Parathyroid adenoma (tissue), 2 donors: ENCODE results near the gene SPTLC2.

ENCODE experiments used
- H2AFZ ChIP-seq: fragments of 300-600 bp; sonication (generic); one replicate; pipeline ENCODE4 v1.7.0; 2017; ENCODE audit warnings: antibody characterized with exemption, mild to moderate bottlenecking
- H3K27ac ChIP-seq: fragments of 300-600 bp; sonication (generic); one replicate; pipeline ENCODE4 v1.7.0; 2017
- H3K27me3 ChIP-seq: fragments of 300-600 bp; sonication (generic); one replicate; pipeline ENCODE4 v1.7.0; 2017; ENCODE audit warnings: low read length; ENCODE audit not compliant: control insufficient read depth, insufficient read depth
- H3K36me3 ChIP-seq: fragments of 300-600 bp; sonication (generic); one replicate; pipeline ENCODE4 v1.7.0; 2017; ENCODE audit warnings: low read length; ENCODE audit not compliant: control insufficient read depth, insufficient read depth
- H3K4me1 ChIP-seq: fragments of 300-600 bp; sonication (generic); one replicate; pipeline ENCODE4 v1.7.0; 2017; ENCODE audit warnings: control low read depth
- H3K4me2 ChIP-seq: fragments of 300-600 bp; sonication (generic); one replicate; pipeline ENCODE4 v1.7.0; 2017; ENCODE audit warnings: low read length
- H3K4me3 ChIP-seq: fragments of 300-600 bp; sonication (generic); one replicate; pipeline ENCODE4 v1.7.0; 2017; ENCODE audit warnings: low read depth, low read length
- H3K79me2 ChIP-seq: fragments of 300-600 bp; sonication (generic); one replicate; pipeline ENCODE4 v1.7.0; 2017; ENCODE audit warnings: control low read depth
- H3K9ac ChIP-seq: fragments of 300-600 bp; sonication (generic); one replicate; pipeline ENCODE4 v1.7.0; 2017; ENCODE audit warnings: mild to moderate bottlenecking
- H3K9me3 ChIP-seq: fragments of 300-600 bp; sonication (generic); one replicate; pipeline ENCODE4 v1.7.0; 2017; ENCODE audit warnings: low read length; ENCODE audit not compliant: control insufficient read depth
- TF ChIP-seq, protein P1 (sequence below): fragments of 300-600 bp; sonication (generic); IDR thresholded peaks from one replicate; pipeline ENCODE4 v1.7.0; 2017; ENCODE audit warnings: antibody characterized with exemption, mild to moderate bottlenecking
- donor health status: primary hyperparathyroidism.

Gene SPTLC2

DNA sequence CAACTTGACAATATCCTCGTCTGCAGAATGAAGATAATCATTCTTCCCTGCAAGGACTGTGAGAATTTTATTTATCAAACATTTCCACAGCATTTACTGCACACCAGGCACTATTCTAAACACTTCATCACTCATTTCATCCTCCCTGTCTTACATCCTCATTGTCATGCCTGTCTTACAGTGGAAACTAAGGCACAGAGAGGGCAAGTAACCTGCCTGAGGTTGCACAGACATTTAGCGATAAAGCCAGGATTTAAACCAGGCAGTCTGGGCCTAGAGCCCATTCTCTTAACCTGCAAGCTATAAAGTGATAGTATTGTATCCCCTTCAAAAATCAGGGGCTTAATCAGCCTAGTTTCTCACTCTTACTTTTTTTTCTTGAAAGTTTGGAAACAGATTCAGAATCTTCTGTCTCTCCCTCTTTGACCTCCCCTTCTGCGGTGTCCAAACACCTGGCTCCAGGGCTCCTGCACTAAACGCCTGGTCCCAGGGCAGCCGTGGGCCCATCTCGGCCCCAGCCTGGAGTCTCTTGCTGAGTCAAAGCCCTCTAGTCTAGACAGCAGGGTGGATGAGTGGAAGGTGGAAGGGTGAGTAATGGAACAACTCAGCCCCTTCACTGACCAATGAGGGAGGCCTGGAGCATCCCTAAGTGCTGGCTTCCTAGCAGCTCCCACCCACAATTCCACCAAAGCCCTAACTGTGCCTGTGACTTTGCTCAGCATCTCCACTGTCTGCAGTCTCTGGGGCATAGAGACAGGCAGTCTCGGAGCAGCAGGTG, 130.3 kb downstream of the SPTLC2 start:
- Histone ChIP-seq H3K4me1 (no peaks in the 10 kb centered on the region), H3K9ac (no peak overlapping the region), H3K4me2 (no peak overlapping the region), H3K27ac (no peak overlapping the region), H2AFZ (no peak overlapping the region), H3K4me3 (no peak overlapping the region), H3K79me2 (no peaks in the 10 kb centered on the region), H3K9me3 (no peaks in the 10 kb centered on the region), H3K36me3 (no peaks in the 10 kb centered on the region), H3K27me3 (no peaks in the 10 kb centered on the region)
- TF ChIP-seq, protein P1, sequence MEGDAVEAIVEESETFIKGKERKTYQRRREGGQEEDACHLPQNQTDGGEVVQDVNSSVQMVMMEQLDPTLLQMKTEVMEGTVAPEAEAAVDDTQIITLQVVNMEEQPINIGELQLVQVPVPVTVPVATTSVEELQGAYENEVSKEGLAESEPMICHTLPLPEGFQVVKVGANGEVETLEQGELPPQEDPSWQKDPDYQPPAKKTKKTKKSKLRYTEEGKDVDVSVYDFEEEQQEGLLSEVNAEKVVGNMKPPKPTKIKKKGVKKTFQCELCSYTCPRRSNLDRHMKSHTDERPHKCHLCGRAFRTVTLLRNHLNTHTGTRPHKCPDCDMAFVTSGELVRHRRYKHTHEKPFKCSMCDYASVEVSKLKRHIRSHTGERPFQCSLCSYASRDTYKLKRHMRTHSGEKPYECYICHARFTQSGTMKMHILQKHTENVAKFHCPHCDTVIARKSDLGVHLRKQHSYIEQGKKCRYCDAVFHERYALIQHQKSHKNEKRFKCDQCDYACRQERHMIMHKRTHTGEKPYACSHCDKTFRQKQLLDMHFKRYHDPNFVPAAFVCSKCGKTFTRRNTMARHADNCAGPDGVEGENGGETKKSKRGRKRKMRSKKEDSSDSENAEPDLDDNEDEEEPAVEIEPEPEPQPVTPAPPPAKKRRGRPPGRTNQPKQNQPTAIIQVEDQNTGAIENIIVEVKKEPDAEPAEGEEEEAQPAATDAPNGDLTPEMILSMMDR, result no peak

DNA sequence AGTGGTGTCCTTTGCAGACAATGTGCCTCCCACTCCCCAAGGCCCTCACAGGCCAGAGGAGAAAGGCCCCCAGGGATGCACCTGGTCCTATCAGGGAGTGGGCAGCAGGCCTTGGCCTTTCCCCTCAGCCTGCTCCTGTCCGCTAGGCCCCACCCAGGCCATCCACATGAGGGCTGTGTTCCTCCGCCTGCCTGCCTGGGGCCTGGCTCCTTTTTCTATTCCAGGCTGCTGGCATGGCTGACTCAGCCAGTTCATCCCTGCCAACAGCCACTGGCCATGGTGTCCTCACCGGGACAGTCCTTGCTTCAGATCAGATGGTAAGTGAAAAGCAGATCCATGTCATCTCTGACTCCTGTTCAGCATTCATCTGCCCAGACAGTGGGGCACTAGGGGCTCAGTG, 131.2 kb downstream of the SPTLC2 start:
- TF ChIP-seq, protein P1, result no peak
- H3K4me3 ChIP-seq, result no peak overlapping the region
- no peaks in the 10 kb centered on the region for H3K79me2 ChIP-seq
- H3K9ac ChIP-seq, result no peak overlapping the region
- no peaks in the 10 kb centered on the region for H3K36me3 ChIP-seq
- H2AFZ ChIP-seq, result no peak overlapping the region
- H3K27ac ChIP-seq, result no peak overlapping the region
- H3K27me3 ChIP-seq, result no peaks in the 10 kb centered on the region
- H3K4me1 ChIP-seq, result no peaks in the 10 kb centered on the region
- no peak overlapping the region for H3K4me2 ChIP-seq
- H3K9me3 ChIP-seq, result no peaks in the 10 kb centered on the region

DNA sequence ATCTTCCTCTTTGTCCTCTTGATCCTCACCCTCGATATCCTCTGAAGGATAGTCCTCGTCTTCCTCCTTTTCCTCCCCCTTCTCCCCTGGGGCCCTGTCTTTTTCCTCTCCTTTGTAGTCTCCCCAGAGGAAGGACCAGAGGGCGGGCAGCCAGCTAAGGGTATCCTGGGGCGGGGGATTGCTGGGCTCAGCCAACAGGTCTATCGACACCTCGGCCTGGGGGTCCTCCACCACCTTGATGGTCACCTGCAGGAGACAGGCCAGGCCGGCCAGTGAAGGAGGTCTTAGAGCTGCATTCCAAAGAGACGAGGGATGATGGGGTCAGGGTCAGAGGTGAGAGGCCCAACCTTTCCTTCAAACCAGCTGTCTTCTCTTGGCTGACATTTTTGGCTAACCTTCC, 134.0 kb downstream of the SPTLC2 start:
- H3K4me1 ChIP-seq, result no peaks in the 10 kb centered on the region
- no peaks in the 10 kb centered on the region for H3K27me3 ChIP-seq
- no peak overlapping the region for H3K27ac ChIP-seq
- H3K4me2 ChIP-seq, result no peak overlapping the region
- no peaks in the 10 kb centered on the region for H3K36me3 ChIP-seq
- H3K4me3 ChIP-seq, result no peak overlapping the region
- H3K9me3 ChIP-seq, result no peaks in the 10 kb centered on the region
- H3K9ac ChIP-seq, result no peak overlapping the region
- no peaks in the 10 kb centered on the region for H3K79me2 ChIP-seq
- no peak overlapping the region for H2AFZ ChIP-seq
- TF ChIP-seq, protein P1, result no peak

DNA sequence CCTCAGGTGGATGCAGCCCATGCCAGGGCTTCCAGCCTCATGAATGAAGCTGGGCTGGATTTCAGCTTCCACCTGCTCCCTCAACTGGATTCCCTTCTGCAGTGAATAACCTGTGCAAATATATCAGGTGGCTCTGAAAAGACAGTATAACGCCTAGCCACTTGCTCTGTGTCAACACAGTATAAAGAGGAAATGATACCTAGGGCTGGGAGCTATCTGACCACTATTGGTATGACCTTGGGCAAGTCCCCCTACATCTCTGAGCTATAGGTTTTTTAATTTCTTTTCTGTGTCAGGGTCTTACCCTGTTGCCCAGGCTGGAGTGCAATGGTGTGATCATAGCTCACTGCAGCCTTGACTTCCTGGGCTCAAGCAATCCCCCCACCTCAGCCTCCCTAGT, 137.6 kb downstream of the SPTLC2 start:
- Histone ChIP-seq H3K27me3 (no peaks in the 10 kb centered on the region), H3K4me3 (no peak overlapping the region), H3K9ac (no peak overlapping the region), H3K4me2 (no peak overlapping the region), H3K27ac (no peak overlapping the region), H3K4me1 (no peaks in the 10 kb centered on the region), H3K36me3 (no peaks in the 10 kb centered on the region), H2AFZ (no peak overlapping the region), H3K9me3 (no peaks in the 10 kb centered on the region), H3K79me2 (no peaks in the 10 kb centered on the region)
- TF ChIP-seq, protein P1, result no peak

DNA sequence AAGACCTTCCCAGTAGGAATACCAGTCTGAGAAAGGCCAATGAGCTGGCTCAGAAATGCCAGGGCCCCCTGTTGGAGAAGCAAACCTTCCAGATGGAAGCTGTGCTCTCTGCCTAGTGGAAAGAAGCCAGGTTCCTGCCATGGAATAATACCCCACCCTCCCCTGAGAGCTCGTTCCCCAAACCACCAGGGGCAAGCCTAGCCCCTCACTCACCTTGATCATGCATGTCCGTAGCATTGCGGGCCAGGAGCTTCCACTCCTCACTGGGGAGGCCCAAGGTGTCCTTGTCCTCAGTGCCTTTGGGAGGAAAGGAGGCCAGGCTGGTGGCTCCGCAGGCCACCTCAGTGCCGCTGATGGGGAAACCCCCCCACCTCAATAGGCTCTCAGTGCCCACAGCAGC, 138.4 kb downstream of the SPTLC2 start:
- Histone ChIP-seq H3K4me1 (no peaks in the 10 kb centered on the region), H3K36me3 (no peaks in the 10 kb centered on the region), H3K9me3 (no peaks in the 10 kb centered on the region), H3K9ac (no peak overlapping the region), H3K27me3 (no peaks in the 10 kb centered on the region), H3K4me2 (no peak overlapping the region), H2AFZ (no peak overlapping the region), H3K27ac (no peak overlapping the region), H3K4me3 (no peak overlapping the region), H3K79me2 (no peaks in the 10 kb centered on the region)
- TF ChIP-seq, protein P1, result no peak
